ENCODE data around the gene PLSCR2.
"Not testable (repeated sequence)": the region's sequence is repeated elsewhere in the genome, so short reads cannot be mapped to it uniquely, and the experiment has no call there.

PLSCR2 gene

GRCh38 chr3:146485297-146485696 is 15.9 kb upstream of the PLSCR2 start:
- DNase-seq (ENCODE audit: low spot score) = no peak

DNA sequence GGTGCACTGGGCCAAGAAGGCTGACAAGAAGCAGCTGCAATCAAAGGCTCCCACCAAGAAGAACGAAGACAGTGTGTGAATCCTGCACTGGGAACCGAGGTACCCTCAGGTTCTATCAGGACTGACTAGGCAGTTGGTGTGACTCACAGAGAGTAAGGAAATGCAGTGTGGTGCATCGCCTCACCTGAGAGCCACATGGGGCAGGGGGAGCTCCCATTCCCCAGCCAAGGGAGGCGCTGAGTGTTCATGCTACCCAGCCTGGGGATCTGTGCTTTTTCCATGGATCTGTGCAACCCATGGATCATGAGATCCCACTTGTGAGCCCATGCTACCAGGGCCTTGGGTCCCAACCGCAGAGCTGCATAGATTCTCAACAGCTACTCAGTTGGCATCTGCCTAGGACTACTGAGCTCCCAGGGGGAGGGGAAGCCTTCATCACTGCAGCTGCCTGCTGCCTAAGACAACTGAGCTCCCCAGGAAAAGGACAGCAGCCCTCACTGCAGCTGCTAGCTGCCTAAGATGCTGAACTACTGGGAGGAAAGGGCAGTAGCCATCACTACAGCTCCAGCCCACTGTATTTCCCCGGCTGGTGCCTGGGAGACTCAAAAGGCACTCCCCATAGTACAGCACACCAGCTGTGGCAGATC is 6.9 kb upstream of the PLSCR2 start:
- DNase-seq (ENCODE audit: low spot score) = no peak

GRCh38 chr3:146474976-146475375 is 5.6 kb upstream of the PLSCR2 start:
- DNase-seq (ENCODE audit: low spot score) = not testable (repeated sequence)

DNA sequence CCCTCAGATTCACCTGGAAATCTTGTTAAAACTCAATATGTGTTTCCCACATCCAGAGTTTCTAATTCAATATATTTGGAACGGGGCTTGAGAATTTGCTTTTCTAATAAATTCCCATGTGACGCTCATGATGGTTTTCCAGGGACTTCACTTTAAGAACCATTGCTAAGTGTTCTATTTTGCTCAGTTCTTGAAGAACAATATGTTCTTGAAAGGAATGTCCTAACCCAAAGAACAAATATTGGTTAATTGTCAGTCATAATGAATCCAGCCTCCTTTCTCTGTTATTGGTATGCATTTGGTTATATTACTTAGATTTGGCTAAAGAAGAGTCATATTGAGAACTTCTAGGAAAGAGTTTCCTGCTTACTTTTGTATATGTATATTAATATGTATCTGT is 4.4 kb upstream of the PLSCR2 start:
- DNase-seq (ENCODE audit: low spot score) = no peak

DNA sequence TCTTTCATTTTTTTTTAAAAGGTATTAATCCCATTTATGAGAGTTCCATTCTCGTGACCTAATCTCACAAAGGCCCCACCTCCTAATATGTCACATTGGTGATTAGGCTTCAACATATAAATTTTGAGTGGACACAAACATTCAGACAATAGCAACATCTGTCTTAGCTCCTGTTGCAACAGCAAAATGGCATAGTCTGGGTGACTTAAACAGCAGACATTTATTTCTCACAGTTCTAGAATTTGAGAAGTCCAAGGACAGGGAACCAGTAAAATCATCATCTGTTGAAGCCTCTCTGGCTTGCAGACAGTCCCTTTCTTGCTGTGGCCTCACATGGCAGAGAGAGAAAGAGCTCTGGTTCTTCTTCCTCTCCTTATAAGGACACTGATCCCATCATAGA is 3.2 kb upstream of the PLSCR2 start:
- no peak for DNase-seq (ENCODE audit: low spot score)

DNA sequence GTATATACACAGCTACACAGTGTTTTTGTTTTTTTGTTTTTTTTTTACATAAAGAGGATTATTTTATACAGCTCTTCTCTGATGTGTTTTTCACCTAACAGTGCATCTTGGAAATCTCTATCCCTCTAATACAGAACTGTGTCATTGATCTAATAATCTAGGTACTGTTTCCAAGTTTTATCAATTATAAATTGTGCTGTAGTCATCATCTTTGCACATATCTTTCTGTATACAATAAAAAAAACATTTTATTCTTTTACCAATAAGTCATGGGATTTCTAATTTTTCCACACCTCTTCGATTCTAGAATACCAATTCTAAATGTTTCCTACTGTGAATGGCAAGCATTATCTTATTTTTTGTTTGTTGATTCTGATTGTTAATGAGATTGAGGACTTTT is 1.7 kb upstream of the PLSCR2 start:
- no peak for DNase-seq (ENCODE audit: low spot score)

- no peak for DNase-seq (ENCODE audit: low spot score)
Measured at GRCh38 chr3:146470425-146470990, 1.1 kb upstream of the PLSCR2 start.

GRCh38 chr3:146468671-146469149 is 651 bp downstream of the PLSCR2 start:
- no peak for DNase-seq (ENCODE audit: low spot score)

DNA sequence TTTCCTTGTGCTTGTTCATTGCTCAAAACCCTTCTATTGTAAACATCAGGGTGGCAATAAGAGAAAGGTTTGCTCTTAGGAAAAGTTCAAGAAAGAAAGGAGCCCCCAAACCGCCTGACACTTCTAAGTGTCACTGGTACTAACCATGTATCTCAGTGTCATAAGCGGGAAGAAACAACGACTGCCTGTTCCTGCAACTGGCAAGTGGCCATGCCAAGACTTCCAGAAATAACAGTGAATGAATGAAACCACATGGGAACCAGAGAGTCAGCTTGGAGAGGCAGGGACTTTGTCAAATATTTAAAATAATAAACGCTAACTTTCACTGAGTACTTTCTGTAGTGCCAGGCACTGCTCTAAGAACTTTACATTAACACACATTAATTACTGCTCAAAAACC is 1.1 kb downstream of the PLSCR2 start:
- no peak for DNase-seq (ENCODE audit: low spot score)

- DNase-seq (ENCODE audit: low spot score) = no peak
Measured at GRCh38 chr3:146466604-146467003, 2.8 kb downstream of the PLSCR2 start.

DNA sequence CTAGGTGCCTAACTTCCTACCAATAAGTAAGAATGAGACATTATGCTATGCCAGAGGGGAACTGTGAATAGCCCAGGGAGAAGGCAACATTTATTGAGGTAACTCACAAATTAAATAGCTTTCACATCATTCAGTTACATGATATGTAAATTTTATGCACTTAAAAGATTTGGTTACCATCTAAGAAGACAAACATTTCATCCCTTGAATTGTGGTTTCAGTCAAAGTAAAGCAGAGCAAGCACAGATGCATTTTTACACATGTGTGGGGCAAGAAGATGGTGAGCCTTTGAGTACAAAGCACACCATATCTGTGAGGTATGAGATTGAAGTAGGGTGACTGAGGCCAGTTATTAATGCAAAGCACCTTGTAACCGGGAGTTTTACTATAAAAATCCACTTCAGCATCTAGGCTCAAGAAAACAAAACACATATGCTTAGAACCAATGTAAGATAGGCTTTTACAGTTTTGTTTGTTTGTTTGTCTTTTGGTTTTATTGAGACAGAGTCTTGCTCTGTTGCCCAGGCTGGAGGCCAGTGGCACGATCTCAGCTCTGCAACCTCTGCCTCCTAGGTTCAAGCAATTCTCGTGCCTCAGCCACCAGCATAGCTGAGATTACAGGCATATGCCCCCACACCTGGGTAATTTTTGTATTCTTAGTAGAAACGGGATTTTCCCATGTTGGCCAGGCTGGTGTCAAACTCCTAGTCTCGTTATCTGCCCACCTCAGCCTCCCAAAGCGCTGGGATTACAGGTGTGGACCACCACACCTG is 3.5 kb downstream of the PLSCR2 start:
- no peak for DNase-seq (ENCODE audit: low spot score)

GRCh38 chr3:146464783-146465182 is 4.6 kb downstream of the PLSCR2 start:
- no peak for DNase-seq (ENCODE audit: low spot score)

GRCh38 chr3:146464005-146464595 is 5.3 kb downstream of the PLSCR2 start:
- no peak for DNase-seq (ENCODE audit: low spot score)

DNA sequence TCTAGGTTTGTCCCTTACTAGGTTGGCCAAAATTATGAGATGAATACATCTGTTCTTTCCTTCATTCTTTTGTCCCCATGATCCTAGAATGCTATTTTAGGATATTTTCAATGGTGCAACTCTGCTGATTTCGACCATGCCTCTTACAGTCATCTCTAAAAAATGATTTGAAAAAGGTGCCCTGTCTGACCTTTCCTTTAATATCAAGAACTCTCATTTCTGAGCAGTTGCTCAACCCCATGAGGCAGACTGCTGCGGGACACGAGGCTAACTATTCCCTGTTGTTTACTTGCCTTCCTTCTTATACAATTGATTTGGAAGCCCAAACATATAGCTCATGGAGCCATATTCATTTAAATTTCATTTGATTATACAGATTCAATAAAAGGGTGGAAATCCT is 14.6 kb downstream of the PLSCR2 start:
- no peak for DNase-seq (ENCODE audit: low spot score)

DNA sequence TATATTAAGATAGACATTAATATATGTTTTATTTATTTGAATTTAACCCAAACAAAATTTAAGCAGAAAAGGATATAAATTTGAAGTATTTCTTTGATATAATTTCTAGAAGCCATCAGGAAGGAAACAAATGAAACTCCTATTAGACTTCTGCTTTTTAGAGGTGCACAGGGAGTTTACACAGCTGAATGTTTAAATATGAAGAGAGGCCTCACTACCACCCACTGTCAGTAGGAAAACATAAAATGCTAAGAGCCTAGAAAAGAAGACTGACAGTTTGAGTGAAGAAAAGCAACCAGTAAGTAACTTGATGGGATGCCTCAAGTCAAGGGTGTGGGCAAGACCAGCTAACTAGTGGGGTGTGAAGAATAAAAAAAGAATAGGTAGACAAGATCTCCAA is 19.7 kb downstream of the PLSCR2 start:
- no peak for DNase-seq (ENCODE audit: low spot score)

- DNase-seq (ENCODE audit: low spot score) = no peak
Measured at GRCh38 chr3:146449076-146449475, 20.3 kb downstream of the PLSCR2 start.

GRCh38 chr3:146446026-146446425 is 23.3 kb downstream of the PLSCR2 start:
- no peak for DNase-seq (ENCODE audit: low spot score)

DNA sequence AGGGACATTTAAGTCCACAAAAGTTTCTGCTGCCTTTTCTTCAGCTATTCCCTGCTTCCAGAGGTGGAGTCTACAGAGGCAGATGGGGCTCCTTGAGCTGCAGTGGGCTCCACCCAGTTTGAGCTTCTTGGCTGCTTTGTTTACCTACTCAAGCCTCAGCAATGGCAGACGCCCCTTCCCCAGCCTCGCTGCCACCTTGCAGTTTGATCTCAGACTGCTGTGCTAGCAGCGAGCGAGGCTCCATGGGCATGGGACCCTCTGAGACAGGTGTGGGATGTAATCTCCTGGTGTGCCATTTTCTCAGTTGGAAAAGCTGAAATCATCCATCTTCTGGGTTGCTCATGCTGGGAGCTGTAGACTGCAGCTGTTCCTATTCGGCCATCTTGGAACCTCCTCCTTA is 29.1 kb downstream of the PLSCR2 start:
- not testable (repeated sequence) for DNase-seq (ENCODE audit: low spot score)

GRCh38 chr3:146432066-146432465 is 37.3 kb downstream of the PLSCR2 start:
- no peak for DNase-seq (ENCODE audit: low spot score)

DNA sequence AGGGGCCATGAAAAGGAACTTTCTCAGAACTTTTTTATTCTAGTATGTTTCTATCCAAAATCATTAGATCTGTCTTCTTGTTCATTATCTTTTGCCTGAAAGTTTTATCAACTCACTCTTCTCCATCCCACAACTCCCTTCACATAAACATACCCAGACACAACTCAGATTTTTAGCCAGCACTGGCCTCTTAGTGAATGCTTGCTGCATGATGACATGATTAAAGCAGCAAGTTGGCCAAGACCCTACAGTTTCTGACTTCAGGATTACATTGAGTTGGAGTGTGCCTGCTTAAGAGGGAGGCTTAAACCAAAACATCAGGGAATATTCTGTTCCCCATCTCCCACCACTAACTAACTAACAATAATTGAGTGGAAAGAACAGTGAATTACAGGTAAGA is 38.1 kb downstream of the PLSCR2 start:
- no peak for DNase-seq (ENCODE audit: low spot score)

DNA sequence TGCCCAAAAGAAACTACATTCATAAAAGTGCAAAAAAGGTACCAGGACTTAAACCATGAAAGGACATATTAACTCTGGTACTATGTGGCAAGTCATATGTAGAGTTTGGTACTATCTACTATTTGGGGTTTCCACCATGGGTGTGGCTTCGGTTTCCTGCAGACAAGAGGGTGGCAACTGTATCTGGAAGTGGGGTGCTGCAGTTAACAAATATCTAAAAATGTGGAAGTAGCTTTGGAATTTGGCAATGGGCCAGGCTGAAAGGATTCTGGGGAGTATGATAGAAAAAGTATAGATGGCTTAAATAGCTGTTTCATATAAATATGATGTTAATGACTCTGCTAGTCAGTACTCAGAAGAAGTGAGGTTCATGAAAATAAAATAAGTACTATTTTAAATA is 44.0 kb downstream of the PLSCR2 start:
- DNase-seq (ENCODE audit: low spot score) = no peak

DNA sequence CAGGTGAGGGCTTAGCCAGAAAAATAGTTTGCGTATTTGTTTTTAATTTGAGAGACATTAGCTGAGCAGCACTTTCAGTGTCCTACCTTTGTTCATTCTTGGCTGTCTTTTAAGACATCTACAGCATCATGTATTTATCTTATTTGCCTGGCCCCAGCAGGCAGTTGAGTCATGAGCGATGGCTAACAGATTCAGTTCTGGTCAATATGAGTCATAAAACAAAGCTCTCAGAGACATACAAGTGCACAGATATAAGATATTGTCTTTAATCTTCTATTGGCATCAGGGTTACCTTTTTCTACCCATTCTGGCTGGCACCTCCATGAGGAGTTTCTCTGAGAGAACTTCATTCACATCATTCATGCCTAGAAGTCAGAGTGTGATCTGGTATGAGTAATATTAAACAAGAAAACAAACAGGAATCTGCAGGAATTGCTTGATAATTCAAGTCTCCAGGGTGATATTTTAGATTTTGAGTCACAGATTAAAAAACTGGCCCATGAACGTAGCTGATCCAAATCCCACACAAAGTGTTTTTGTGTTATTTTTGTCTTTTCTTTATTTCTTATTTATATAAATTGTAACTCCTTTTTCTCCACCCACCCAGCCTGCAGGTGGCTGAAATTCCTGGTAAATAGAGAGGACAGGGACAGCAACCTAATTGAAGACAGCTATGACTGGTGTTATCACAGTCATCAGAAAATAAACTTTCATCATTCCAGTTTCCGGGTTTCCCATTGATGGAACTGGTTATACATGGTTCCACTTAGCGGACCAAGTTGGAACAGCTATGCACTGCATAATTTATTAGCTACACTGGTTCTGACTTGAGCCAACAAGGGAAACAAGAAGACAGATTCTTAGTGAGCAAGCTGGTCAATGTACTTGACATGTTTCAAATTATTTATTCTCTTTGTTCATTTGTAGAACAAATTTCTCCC is 47.3 kb downstream of the PLSCR2 start:
- DNase-seq (ENCODE audit: low spot score) = no peak

All from LoVo (cell line).